GM10266 (cell line): Measurements from ENCODE around the gene RLIM.

ENCODE experiments used
- DNase-seq: peaks from one replicate; pipeline ENCODE4 v3.0.0; 2012; ENCODE audit errors: extremely low spot score
- TF ChIP-seq, protein P1 (sequence below): IDR thresholded peaks from 2 replicates; pipeline ENCODE4 v1.5.1; 2012; ENCODE audit warnings: mild to moderate bottlenecking, low read depth; ENCODE audit not compliant: control insufficient read depth, insufficient read depth; ENCODE audit errors: missing control alignments

Gene RLIM

DNA sequence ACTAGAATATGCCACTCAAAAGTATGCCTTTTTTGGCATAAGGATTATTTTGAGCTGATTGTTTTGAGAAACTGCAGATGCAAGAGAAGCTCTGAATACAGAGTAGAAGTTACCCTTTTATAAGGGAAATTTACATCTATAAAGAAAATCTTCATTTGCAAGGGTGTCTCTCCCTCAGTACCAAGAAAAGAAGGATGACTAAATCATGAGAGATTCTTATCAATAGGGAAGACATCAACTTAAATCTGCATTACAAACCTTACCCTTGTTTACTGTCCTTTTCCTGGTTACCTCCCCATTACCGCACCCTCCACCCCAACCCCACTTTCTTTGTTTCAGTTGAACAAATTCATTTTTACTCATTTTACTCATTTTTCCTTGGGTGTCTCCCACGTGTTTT lies 62.5 kb downstream of the RLIM start:
- TF ChIP-seq, protein P1, sequence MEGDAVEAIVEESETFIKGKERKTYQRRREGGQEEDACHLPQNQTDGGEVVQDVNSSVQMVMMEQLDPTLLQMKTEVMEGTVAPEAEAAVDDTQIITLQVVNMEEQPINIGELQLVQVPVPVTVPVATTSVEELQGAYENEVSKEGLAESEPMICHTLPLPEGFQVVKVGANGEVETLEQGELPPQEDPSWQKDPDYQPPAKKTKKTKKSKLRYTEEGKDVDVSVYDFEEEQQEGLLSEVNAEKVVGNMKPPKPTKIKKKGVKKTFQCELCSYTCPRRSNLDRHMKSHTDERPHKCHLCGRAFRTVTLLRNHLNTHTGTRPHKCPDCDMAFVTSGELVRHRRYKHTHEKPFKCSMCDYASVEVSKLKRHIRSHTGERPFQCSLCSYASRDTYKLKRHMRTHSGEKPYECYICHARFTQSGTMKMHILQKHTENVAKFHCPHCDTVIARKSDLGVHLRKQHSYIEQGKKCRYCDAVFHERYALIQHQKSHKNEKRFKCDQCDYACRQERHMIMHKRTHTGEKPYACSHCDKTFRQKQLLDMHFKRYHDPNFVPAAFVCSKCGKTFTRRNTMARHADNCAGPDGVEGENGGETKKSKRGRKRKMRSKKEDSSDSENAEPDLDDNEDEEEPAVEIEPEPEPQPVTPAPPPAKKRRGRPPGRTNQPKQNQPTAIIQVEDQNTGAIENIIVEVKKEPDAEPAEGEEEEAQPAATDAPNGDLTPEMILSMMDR = no peak
- no peak for DNase-seq

DNA sequence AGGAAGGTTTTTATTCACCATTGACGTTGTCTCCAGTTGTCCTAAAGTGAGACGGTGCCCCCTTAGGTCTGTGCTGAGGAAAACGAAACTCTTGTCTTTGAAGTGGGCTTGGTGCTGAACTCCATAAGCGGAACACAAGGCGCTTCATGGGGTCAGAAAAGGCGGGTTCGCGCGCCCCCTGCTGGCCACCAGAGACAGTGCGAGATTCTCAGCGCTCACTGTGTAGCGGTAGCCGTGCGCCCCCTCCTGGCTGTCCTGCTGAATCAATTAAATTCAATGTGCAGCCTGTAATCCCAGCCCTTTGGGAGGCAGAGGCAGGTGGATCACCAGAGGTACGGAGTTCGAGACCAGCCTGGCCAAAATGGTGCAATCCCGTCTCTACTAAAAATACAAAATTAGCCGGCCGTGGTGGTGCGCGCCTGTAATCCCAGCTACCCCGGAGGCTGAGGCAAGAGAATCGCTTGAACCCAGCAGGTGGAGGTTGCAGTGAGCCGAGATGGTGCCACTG lies 64.1 kb downstream of the RLIM start:
- TF ChIP-seq, protein P1 = peak; percentile 98
- DNase-seq = peak; percentile 42

DNA sequence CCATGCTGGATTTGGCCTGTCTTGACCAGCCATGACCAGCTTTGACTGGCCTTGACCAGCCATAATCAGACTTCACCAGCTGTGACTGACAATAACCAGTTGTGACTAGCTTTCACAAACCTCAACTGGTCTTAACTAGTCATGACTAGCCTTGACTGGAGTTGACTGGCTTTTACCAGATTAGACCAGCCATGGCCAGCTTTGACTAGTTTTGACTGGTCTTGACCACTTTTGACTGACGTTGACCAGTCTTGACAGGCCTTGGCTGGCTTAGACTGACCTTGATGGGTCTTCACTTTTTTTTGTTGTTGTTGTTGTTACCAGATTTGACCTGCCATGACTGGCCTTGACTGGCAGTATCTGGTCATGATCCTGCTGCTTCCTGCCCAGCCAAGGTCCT lies 67.4 kb downstream of the RLIM start:
- no peak for DNase-seq

DNA sequence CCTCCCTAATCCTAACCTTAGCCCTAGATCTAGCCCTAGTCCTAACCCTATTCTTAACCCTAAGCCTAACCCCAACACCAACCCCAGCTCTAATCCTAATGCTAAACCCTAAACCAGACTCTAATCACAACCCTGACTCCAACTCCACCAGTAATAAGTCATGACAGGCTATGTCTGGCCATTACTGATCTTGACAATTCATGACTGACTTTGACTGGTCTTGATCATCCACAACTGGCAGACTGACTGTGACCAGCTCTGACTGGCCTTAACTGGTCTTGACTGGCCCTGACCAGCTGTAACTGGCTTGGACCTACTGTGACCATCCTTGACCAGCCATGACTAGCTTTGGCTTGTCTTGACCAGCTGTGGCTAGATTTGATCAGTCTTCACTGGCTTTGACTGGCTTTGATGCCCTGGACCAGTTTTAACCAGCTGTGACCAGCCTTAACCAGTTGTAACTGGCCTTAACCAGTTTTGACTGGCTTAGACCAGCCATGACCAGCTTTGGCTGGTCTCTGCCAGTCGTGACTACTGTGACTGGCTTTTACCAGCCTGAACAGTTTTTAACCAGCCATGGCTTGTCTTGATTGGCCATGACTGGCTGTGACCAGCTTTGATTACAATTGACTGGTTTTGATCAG lies 68.4 kb downstream of the RLIM start:
- TF ChIP-seq, protein P1 = no peak
- DNase-seq = no peak

More for the DNA sequence above, 67.4 kb downstream of the RLIM start:
- TF ChIP-seq, protein P1 = no peak

DNA sequence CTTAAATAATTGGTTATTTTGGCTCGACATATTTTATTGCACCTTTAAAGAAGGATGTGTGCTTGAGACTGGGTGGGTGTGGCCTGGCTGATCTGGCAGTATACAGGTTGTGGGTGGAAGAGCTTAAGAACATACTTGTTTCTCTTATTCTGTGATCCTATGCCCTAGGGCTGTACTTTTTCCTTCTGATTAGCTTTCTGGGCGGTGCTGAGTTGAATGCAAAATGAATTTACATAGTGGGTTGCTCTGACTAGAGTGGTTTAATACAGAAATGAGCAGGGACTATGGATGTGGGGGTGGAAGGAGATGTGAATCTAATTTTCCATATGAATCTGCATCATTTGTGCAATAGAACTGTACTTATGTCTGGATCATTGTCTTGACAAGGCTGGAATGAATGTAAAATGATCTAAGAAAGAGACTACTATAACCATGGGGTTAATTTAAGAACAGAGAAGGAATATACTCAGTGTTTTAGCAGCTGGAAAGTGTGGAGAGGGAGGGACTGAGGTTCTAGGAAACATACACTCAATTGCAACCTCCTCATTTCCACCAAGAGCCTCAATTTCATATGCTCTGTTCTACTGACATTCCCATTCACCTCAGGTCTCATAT lies 73.7 kb downstream of the RLIM start:
- DNase-seq = no peak
- TF ChIP-seq, protein P1 = no peak

DNA sequence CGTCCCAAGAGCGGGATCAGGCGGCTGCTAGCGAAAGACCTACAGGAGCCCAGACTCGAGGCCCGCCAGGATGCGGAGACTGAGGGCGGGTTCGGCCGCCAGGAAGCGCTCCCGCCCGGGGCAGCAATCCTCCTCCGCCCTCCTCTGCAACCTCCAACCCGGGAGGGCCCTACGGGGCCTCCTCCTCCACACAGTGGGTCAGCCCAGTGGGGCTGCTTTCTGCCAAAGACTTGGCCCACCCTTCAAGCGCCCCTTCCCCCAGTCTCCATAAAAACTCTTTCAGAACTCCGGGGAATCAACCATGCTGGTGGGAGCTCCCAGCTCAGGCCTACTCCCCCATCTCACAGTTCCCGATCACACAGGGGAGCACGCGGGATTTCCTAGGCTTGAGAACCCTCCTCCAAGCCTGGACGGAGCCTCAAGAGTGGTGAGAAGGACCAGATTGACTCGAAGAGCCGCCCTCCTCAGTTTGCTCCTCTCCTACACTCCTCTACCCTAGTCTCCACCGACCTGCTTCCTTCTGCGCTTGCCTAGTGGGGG lies 77.5 kb downstream of the RLIM start:
- DNase-seq = peak; percentile 7
- TF ChIP-seq, protein P1 = no peak
